Neural cell (in vitro differentiated cells): ENCODE results near the gene BRF1. TPM values are rescaled to one million over a fixed set of nuclear protein-coding genes. Genes with fewer than 3 reads are reported as not detected.

Experiments
- H2AFZ ChIP-seq: fragments of 200-600, 300-800 bp; sonication (generic), shearing (Covaris generic); 2 replicates; pipeline ENCODE4 v1.6.0; 2014; ENCODE audit warnings: low read depth, mild to moderate bottlenecking, antibody characterized with exemption, low read length, moderate library complexity
- H3F3A ChIP-seq: fragments of 200-600 bp; shearing (Covaris generic); 2 replicates; pipeline ENCODE4 v1.6.1; 2016; ENCODE audit warnings: mild to moderate bottlenecking, moderate library complexity, mixed read lengths, antibody characterized with exemption, low read length; ENCODE audit not compliant: insufficient read depth, poor library complexity, severe bottlenecking
- H3K27ac ChIP-seq: fragments of 200-600, 300-800 bp; sonication (generic), shearing (Covaris generic); 2 replicates; pipeline ENCODE4 v1.5.1; 2014; ENCODE audit warnings: mild to moderate bottlenecking, low read length, moderate library complexity
- H3K27me3 ChIP-seq: fragments of 300-800, 200-600 bp; sonication (generic), shearing (Covaris generic); 2 replicates; pipeline ENCODE4 v1.6.0; 2014; ENCODE audit warnings: mild to moderate bottlenecking, low read depth, low read length, moderate library complexity; ENCODE audit not compliant: insufficient read depth
- H3K36me3 ChIP-seq: fragments of 300-800, 200-600 bp; sonication (generic), shearing (Covaris generic); 2 replicates; pipeline ENCODE4 v1.5.1; 2014; ENCODE audit warnings: mild to moderate bottlenecking, antibody characterized with exemption, low read length, moderate library complexity; ENCODE audit not compliant: insufficient read depth
- H3K4me2 ChIP-seq: fragments of 300-800, 200-600 bp; sonication (generic), shearing (Covaris generic); 2 replicates; pipeline ENCODE4 v1.6.0; 2014; ENCODE audit warnings: mild to moderate bottlenecking, low read length
- H3K4me3 ChIP-seq: fragments of 300-800, 200-600 bp; sonication (generic), shearing (Covaris generic); 2 replicates; pipeline ENCODE4 v1.5.1; 2014; ENCODE audit warnings: mild to moderate bottlenecking, low read length, moderate library complexity
- H3K79me2 ChIP-seq: fragments of 200-600 bp; shearing (Covaris generic); replicated peaks from 2 replicates; pipeline ENCODE4 v1.6.0; 2014; ENCODE audit warnings: mild to moderate bottlenecking, low read length, moderate library complexity; ENCODE audit not compliant: insufficient read depth
- H3K9ac ChIP-seq: fragments of 300-800, 200-600 bp; sonication (generic), shearing (Covaris generic); 2 replicates; pipeline ENCODE4 v1.6.1; 2016; ENCODE audit warnings: mild to moderate bottlenecking, low read length, mixed read lengths
- H3K9me2 ChIP-seq: fragments of 200-600 bp; shearing (Covaris generic); 2 replicates; pipeline ENCODE4 v1.6.1; 2016; ENCODE audit warnings: mild to moderate bottlenecking, low read length, mixed read lengths; ENCODE audit not compliant: insufficient read depth
- H3K9me3 ChIP-seq: fragments of 200-600, 300-800 bp; sonication (generic), shearing (Covaris generic); 2 replicates; pipeline ENCODE4 v1.6.1; 2016; ENCODE audit warnings: mild to moderate bottlenecking, mixed run types, low read length, moderate library complexity, mixed read lengths
- H4K20me1 ChIP-seq: fragments of 200-600 bp; shearing (Covaris generic); 2 replicates; pipeline ENCODE4 v1.6.1; 2016; ENCODE audit warnings: mild to moderate bottlenecking, mixed run types; ENCODE audit not compliant: insufficient read depth
- CTCF ChIP-seq: fragments of 450-650 bp; IDR thresholded peaks from 2 replicates; pipeline ENCODE4 v1.5.1; 2014; ENCODE audit warnings: antibody characterized with exemption, mild to moderate bottlenecking, moderate library complexity; ENCODE audit not compliant: poor library complexity, severe bottlenecking
- EP300 ChIP-seq: fragments of 450-650 bp; conservative IDR thresholded peaks from 2 replicates; pipeline ENCODE4 v1.6.1; 2014; ENCODE audit warnings: antibody characterized with exemption, mild to moderate bottlenecking, moderate library complexity; ENCODE audit not compliant: poor library complexity, severe bottlenecking
- EZH2 ChIP-seq: fragments of 200-600, 300-800 bp; shearing (Covaris generic), sonication (generic); IDR thresholded peaks from 2 replicates; pipeline ENCODE4 v1.6.1; 2014; ENCODE audit warnings: antibody characterized with exemption, low read length, borderline replicate concordance, mild to moderate bottlenecking; ENCODE audit not compliant: insufficient read depth, poor library complexity, severe bottlenecking
- MXI1 ChIP-seq: fragments of 450-650 bp; conservative IDR thresholded peaks from 2 replicates; pipeline ENCODE4 v1.6.1; 2014; ENCODE audit warnings: antibody characterized with exemption, mild to moderate bottlenecking; ENCODE audit not compliant: poor library complexity, severe bottlenecking
- POLR2AphosphoS5 ChIP-seq: IDR thresholded peaks from 2 replicates; pipeline ENCODE4 v1.6.1; 2012
- RAD21 ChIP-seq: fragments of 450-650 bp; conservative IDR thresholded peaks from 2 replicates; pipeline ENCODE4 v1.6.1; 2014; ENCODE audit warnings: antibody characterized with exemption, mild to moderate bottlenecking, moderate library complexity
- REST ChIP-seq: IDR thresholded peaks from 2 replicates; pipeline ENCODE4 v1.6.1; 2012; ENCODE audit warnings: borderline replicate concordance
- SMC3 ChIP-seq: fragments of 450-650 bp; conservative IDR thresholded peaks from 2 replicates; pipeline ENCODE4 v1.6.1; 2014; ENCODE audit warnings: antibody characterized with exemption, mild to moderate bottlenecking, moderate library complexity; ENCODE audit not compliant: poor library complexity
- TAF1 ChIP-seq: IDR thresholded peaks from 2 replicates; pipeline ENCODE4 v1.6.1; 2012; ENCODE audit warnings: low read depth
- polyA plus RNA-seq: library from polyadenylated mRNA; depleted of rRNA; stranded (reverse); fragments of >200 nt; gene quantifications from 2 replicates; pipeline ENCODE4 v1.2.3, GENCODE V29; 2014

Gene BRF1
- polyA plus RNA-seq, 1 donor from 2014 or later, result 69.4 TPM

DNA sequence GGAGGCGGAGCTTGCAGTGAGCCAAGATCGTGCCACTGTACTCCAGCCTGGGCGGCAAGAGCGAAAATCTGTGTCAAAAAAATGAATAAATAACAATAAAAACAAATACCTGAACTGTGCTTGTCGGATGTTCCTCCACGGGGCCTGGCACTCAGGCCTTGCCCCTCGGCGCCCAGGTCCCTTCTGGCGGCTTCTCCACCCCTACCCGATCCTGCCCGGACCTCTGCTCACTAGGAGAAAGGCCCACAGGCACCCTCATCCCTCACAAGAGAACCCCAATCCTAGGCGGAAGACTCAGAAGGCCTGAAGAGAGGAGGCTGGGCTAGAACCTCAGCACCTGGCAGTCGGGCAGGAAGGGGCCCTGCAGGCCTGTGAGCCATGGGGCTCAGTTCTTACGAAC is 73.5 kb downstream of the BRF1 start:
- Histone ChIP-seq H3K27ac (no peak overlapping the region), H3K9me2 (no peaks in the 10 kb centered on the region), H3K79me2 (no peaks in the 10 kb centered on the region), H3F3A (no peaks in the 10 kb centered on the region), H3K36me3 (peaks cover 7% of the 10 kb centered on the region), H3K27me3 (no peaks in the 10 kb centered on the region), H3K9me3 (no peaks in the 10 kb centered on the region), H3K4me3 (no peak overlapping the region), H3K4me2 (no peak overlapping the region), H4K20me1 (no peaks in the 10 kb centered on the region), H3K9ac (no peak overlapping the region), H2AFZ (no peak overlapping the region)
- no peak for TF ChIP-seq SMC3
- TF ChIP-seq POLR2AphosphoS5, result no peak
- TF ChIP-seq RAD21, result no peak

DNA sequence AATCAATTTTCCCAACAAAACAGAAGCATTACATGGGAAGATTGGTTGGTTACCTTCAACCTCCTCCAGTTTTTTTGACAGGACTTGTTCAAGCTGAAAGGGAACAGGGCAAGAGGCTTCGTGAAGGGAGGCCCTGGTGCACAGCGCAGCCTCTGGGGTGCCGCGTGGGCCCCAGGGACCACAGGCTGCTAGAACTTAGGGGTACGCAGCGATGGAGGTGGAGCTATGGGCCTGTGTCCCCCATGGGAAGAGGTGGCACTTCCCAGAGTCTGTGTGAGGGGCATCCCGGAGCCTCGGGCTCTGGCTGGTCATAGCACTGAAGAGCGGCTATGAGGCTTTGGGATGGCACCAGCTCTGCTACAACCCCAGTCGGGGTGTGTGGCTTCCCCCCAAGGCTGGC is 74.6 kb downstream of the BRF1 start:
- no peaks in the 10 kb centered on the region for H3K9me2 ChIP-seq
- H3K9me3 ChIP-seq, result no peaks in the 10 kb centered on the region
- no peak overlapping the region for H3K4me3 ChIP-seq
- no peak for TF ChIP-seq POLR2AphosphoS5
- TF ChIP-seq MXI1, result no peak
- no peak for TF ChIP-seq CTCF
- no peak for TF ChIP-seq SMC3
- no peak for TF ChIP-seq EP300
- TF ChIP-seq TAF1, result no peak
- no peak for TF ChIP-seq REST
- no peak for TF ChIP-seq RAD21
- TF ChIP-seq EZH2, result no peak
- peaks cover 11% of the 10 kb centered on the region for H3K36me3 ChIP-seq
- H3K4me2 ChIP-seq, result no peak overlapping the region
- no peaks in the 10 kb centered on the region for H4K20me1 ChIP-seq
- H3K27me3 ChIP-seq, result no peaks in the 10 kb centered on the region
- H2AFZ ChIP-seq, result no peak overlapping the region
- no peak overlapping the region for H3K27ac ChIP-seq
- H3K9ac ChIP-seq, result no peak overlapping the region
- no peaks in the 10 kb centered on the region for H3F3A ChIP-seq
- H3K79me2 ChIP-seq, result no peaks in the 10 kb centered on the region
